Calu3 (cell line): ENCODE measurements around the gene GIMAP1. TPM values are rescaled to one million over a fixed set of nuclear protein-coding genes. Genes with fewer than 3 reads are reported as not detected.

ENCODE experiments used
- BruUV-seq: library from RNA; stranded (reverse); fragments of 400-500 nt; replicated peaks from 2 replicates; lab custom pipeline; 2021; lab: Mats Ljungman, UMichigan
- CTCF ChIA-PET: fragments of 300-600 bp; sonication (Branson Sonifier 250); formaldehyde crosslinking; loops from one replicate; lab custom pipeline; 2022; ENCODE audit warnings: antibody characterized with exemption; lab: Charles Lee
- DNase-seq: peaks from one replicate; pipeline ENCODE4 v3.0.0; 2022
- H3K27ac Mint-ChIP-seq: one replicate; pipeline ENCODE4 v1.8.0; 2022; ENCODE audit warnings: mixed read lengths; ENCODE audit not compliant: unreplicated experiment
- H3K27me3 Mint-ChIP-seq: one replicate; pipeline ENCODE4 v1.8.0; 2022; ENCODE audit warnings: mixed read lengths; ENCODE audit not compliant: unreplicated experiment
- H3K36me3 Mint-ChIP-seq: one replicate; pipeline ENCODE4 v1.8.0; 2022; ENCODE audit warnings: mild to moderate bottlenecking, moderate library complexity, mixed read lengths; ENCODE audit not compliant: insufficient read depth, unreplicated experiment
- H3K4me1 Mint-ChIP-seq: one replicate; pipeline ENCODE4 v1.8.0; 2022; ENCODE audit warnings: mild to moderate bottlenecking, low read depth, mixed read lengths; ENCODE audit not compliant: unreplicated experiment
- H3K4me3 Mint-ChIP-seq: one replicate; pipeline ENCODE4 v1.8.0; 2022; ENCODE audit warnings: mild to moderate bottlenecking, low read depth, moderate library complexity, mixed read lengths; ENCODE audit not compliant: unreplicated experiment
- H3K9me3 Mint-ChIP-seq: one replicate; pipeline ENCODE4 v1.8.0; 2022; ENCODE audit warnings: low read depth, mixed read lengths; ENCODE audit not compliant: unreplicated experiment
- CTCF ChIP-seq: fragments of 200-600 bp; IDR thresholded peaks from one replicate; pipeline ENCODE4 v1.8.0; 2022; ENCODE audit warnings: antibody characterized with exemption; ENCODE audit not compliant: unreplicated experiment
- intact Hi-C: fragments of 100-400 bp; cut with micrococcal nuclease; formaldehyde crosslinking; loops from one replicate; pipeline ENCODE4 v1.10.0; 2022; ENCODE audit not compliant: unreplicated experiment
- total RNA-seq: library from RNA; stranded (reverse); gene quantifications from 2 replicates; pipeline ENCODE4 v1.2.3, GENCODE V29; 2022

The GIMAP1 gene
- total RNA-seq, 1 experiment from 2014 or later = not detected

- H3K4me1 Mint-ChIP-seq = no peaks in the 10 kb centered on the region
These were observed 27.7 kb downstream of the GIMAP1 start for GRCh38 chr7:150744041-150744656.

GRCh38 chr7:150745086-150745485 lies 28.7 kb downstream of the GIMAP1 start:
- DNase-seq = no peak
- no peaks in the 10 kb centered on the region for H3K9me3 Mint-ChIP-seq
- intact Hi-C loops = no loop called here
- CTCF ChIA-PET = no interaction called here
- no peaks in the 10 kb centered on the region for H3K36me3 Mint-ChIP-seq
- TF ChIP-seq CTCF = no peak
- no peak overlapping the region for H3K4me3 Mint-ChIP-seq
- H3K27me3 Mint-ChIP-seq = peaks cover 100% of the 10 kb centered on the region
- H3K27ac Mint-ChIP-seq = no peak overlapping the region
- no TSS peak for BruUV-seq
- no peaks in the 10 kb centered on the region for H3K4me1 Mint-ChIP-seq

More at GRCh38 chr7:150744041-150744656, 27.7 kb downstream of the GIMAP1 start:
- no peak for TF ChIP-seq CTCF
- Mint-ChIP-seq H3K27ac (no peak overlapping the region), H3K9me3 (no peaks in the 10 kb centered on the region), H3K4me3 (no peak overlapping the region), H3K36me3 (no peaks in the 10 kb centered on the region), H3K27me3 (peaks cover 100% of the 10 kb centered on the region)
- DNase-seq = no peak
- intact Hi-C loops = no loop called here
- no TSS peak for BruUV-seq
- CTCF ChIA-PET = interaction anchor here (0.6 to 0.9 kb wide), 3 partner anchors 138 to 339 kb away, joined by 3 to 4 read pairs (median 3); a partner anchor contains a TSS

- peaks cover 99% of the 10 kb centered on the region for H3K27me3 Mint-ChIP-seq
- H3K4me3 Mint-ChIP-seq = no peak overlapping the region
- no peaks in the 10 kb centered on the region for H3K9me3 Mint-ChIP-seq
- H3K4me1 Mint-ChIP-seq = no peaks in the 10 kb centered on the region
- no peak for DNase-seq
- H3K36me3 Mint-ChIP-seq = no peaks in the 10 kb centered on the region
- no TSS peak for BruUV-seq
- intact Hi-C loops = no loop called here
- H3K27ac Mint-ChIP-seq = no peak overlapping the region
- TF ChIP-seq CTCF = no peak
- CTCF ChIA-PET = interaction anchor here (0.6 kb wide), 1 partner anchor 54 kb away, joined by 3 read pairs; the partner anchor contains the start of gene TMEM176B
These were observed 29.5 kb downstream of the GIMAP1 start for GRCh38 chr7:150745876-150746275.

GRCh38 chr7:150746921-150747320 lies 30.5 kb downstream of the GIMAP1 start:
- Mint-ChIP-seq H3K4me3 (no peak overlapping the region), H3K4me1 (no peaks in the 10 kb centered on the region), H3K36me3 (no peaks in the 10 kb centered on the region), H3K27ac (no peak overlapping the region), H3K27me3 (peaks cover 88% of the 10 kb centered on the region), H3K9me3 (no peaks in the 10 kb centered on the region)
- CTCF ChIA-PET = no interaction called here
- TF ChIP-seq CTCF = no peak
- intact Hi-C loops = no loop called here
- BruUV-seq = no TSS peak
- no peak for DNase-seq
